ENCODE results near the gene EFHC2. TPM values are rescaled to one million over a fixed set of nuclear protein-coding genes. Genes with fewer than 3 reads are reported as not detected.

The EFHC2 gene
- total RNA-seq, 1 donor from 2014 or later = 0.17 TPM

GRCh38 chrX:44155126-44155525 lies 188.3 kb downstream of the EFHC2 start:
- Histone ChIP-seq H3K4me3 (no peak overlapping the region), H3K27ac (no peak overlapping the region), H3K36me3 (no peaks in the 10 kb centered on the region), H3K4me1 (no peaks in the 10 kb centered on the region), H3K27me3 (no peaks in the 10 kb centered on the region), H3K9me3 (no peaks in the 10 kb centered on the region)
- intact Hi-C loops (cut with DNase I) = no loop called here
- ATAC-seq (no peak), DNase-seq (no peak)
- no peak for TF ChIP-seq CTCF (IDR thresholded peaks at IDR 0.05)

GRCh38 chrX:44152852-44153251 lies 190.6 kb downstream of the EFHC2 start:
- H3K4me1 ChIP-seq = no peaks in the 10 kb centered on the region
- TF ChIP-seq CTCF (IDR thresholded peaks at IDR 0.05) = no peak
- intact Hi-C loops (cut with DNase I) = no loop called here
- ATAC-seq (no peak), DNase-seq (no peak)
- no peaks in the 10 kb centered on the region for H3K9me3 ChIP-seq
- no peaks in the 10 kb centered on the region for H3K36me3 ChIP-seq
- H3K27me3 ChIP-seq = no peaks in the 10 kb centered on the region
- no peak overlapping the region for H3K4me3 ChIP-seq
- H3K27ac ChIP-seq = no peak overlapping the region

GRCh38 chrX:44147130-44147529 lies 196.3 kb downstream of the EFHC2 start:
- no peak for TF ChIP-seq CTCF (IDR thresholded peaks at IDR 0.05)
- DNase-seq (no peak), ATAC-seq (no peak)
- Histone ChIP-seq H3K4me3 (no peak overlapping the region), H3K36me3 (no peaks in the 10 kb centered on the region), H3K4me1 (no peaks in the 10 kb centered on the region), H3K9me3 (no peaks in the 10 kb centered on the region), H3K27ac (no peak overlapping the region), H3K27me3 (no peaks in the 10 kb centered on the region)
- intact Hi-C loops (cut with DNase I) = no loop called here

DNA sequence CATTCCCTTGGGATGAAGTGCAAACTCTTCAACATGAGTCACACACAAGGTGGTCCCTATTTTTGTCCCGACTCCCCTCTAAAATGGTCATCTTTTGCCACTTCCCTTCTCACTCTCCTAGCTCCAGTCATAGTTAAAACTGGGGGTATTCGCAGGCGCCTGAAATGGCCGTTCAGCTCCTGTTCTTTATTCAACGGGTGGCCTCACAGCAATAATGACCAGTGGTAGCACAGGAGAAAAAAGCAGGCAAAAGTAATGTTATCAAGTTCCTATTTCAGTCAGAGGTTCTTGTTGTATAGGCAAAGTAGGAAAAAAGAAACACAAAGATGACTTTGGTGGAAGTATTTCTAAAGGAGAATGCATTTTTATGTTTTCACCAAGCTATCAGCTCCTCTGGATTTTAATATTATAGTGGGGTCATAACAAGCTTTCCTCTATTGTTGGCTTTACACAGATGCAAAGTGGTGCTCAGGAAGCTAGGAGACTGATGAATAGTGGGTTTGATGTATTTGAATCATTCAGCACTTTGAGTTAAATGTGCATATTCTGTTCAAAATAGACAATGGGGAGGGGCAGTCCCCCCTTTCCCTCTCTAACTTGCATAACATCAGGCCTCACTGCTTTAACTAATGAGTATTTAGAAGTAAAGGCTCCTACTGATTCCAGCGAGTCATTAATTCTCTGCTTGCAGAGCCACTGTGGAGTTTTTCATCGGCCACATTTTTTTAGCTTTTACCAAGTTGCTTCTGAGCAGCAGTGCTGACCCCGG lies 199.1 kb downstream of the EFHC2 start:
- ATAC-seq = no peak
- intact Hi-C loops (cut with DNase I) = no loop called here

GRCh38 chrX:44143061-44143602 lies 200.3 kb downstream of the EFHC2 start:
- H3K27me3 ChIP-seq = no peaks in the 10 kb centered on the region
- no peak for DNase-seq
- H3K9me3 ChIP-seq = no peaks in the 10 kb centered on the region
- H3K27ac ChIP-seq = no peak overlapping the region
- H3K36me3 ChIP-seq = no peaks in the 10 kb centered on the region
- H3K4me1 ChIP-seq = no peaks in the 10 kb centered on the region
- intact Hi-C loops (cut with DNase I) = no loop called here
- TF ChIP-seq CTCF (IDR thresholded peaks at IDR 0.05) = no peak
- H3K4me3 ChIP-seq = no peak overlapping the region
- no peak for ATAC-seq

More for the DNA sequence above, 199.1 kb downstream of the EFHC2 start:
- Histone ChIP-seq H3K27ac (no peak overlapping the region), H3K4me1 (no peaks in the 10 kb centered on the region), H3K36me3 (no peaks in the 10 kb centered on the region), H3K4me3 (no peak overlapping the region), H3K9me3 (no peaks in the 10 kb centered on the region), H3K27me3 (no peaks in the 10 kb centered on the region)
- TF ChIP-seq CTCF (IDR thresholded peaks at IDR 0.05) = no peak
- no peak for DNase-seq

Measured in upper lobe of right lung (tissue), 1 donor.